ENCODE measurements around the gene WNK2. TPM values are rescaled to one million over a fixed set of nuclear protein-coding genes. Genes with fewer than 3 reads are reported as not detected.
A peak's percentile ranks its signal among the peaks of the same experiment; 100 is the strongest.

WNK2 gene
- polyA plus RNA-seq, 4 donors: 14.6 to 34.7 (median 27.1) TPM

GRCh38 chr9:93231121-93231694, 47.3 kb downstream of the WNK2 start:
- DNase-seq (ENCODE audit: low read depth in 4 of 4, low spot score in 2 of 4): no peak

- DNase-seq (ENCODE audit: low read depth in 4 of 4, low spot score in 2 of 4): no peak
These were observed 47.8 kb downstream of the WNK2 start for GRCh38 chr9:93231716-93232115.

GRCh38 chr9:93232388-93232960, 48.5 kb downstream of the WNK2 start:
- DNase-seq (ENCODE audit: low read depth in 4 of 4, low spot score in 2 of 4): no peak

GRCh38 chr9:93233033-93233432, 49.1 kb downstream of the WNK2 start:
- no peak for DNase-seq (ENCODE audit: low read depth in 4 of 4, low spot score in 2 of 4)

- no peak for DNase-seq (ENCODE audit: low read depth in 4 of 4, low spot score in 2 of 4)
These were observed 50.7 kb downstream of the WNK2 start for GRCh38 chr9:93234600-93234999.

GRCh38 chr9:93235300-93235960, 51.5 kb downstream of the WNK2 start:
- DNase-seq (ENCODE audit: low read depth in 4 of 4, low spot score in 2 of 4): peak; percentile 13 to 60 (median 50)

- no peak for DNase-seq (ENCODE audit: low read depth in 4 of 4, low spot score in 2 of 4)
These were observed 52.7 kb downstream of the WNK2 start for GRCh38 chr9:93236541-93237206.

- no peak for DNase-seq (ENCODE audit: low read depth in 4 of 4, low spot score in 2 of 4)
These were observed 53.6 kb downstream of the WNK2 start for GRCh38 chr9:93237540-93237939.

- DNase-seq (ENCODE audit: low read depth in 4 of 4, low spot score in 2 of 4): no peak
These were observed 55.3 kb downstream of the WNK2 start for GRCh38 chr9:93238953-93239925.

GRCh38 chr9:93240891-93241334, 57.0 kb downstream of the WNK2 start:
- no peak for DNase-seq (ENCODE audit: low read depth in 4 of 4, low spot score in 2 of 4)

GRCh38 chr9:93243112-93243511, 59.2 kb downstream of the WNK2 start:
- no peak for DNase-seq (ENCODE audit: low read depth in 4 of 4, low spot score in 2 of 4)

GRCh38 chr9:93244101-93244500, 60.2 kb downstream of the WNK2 start:
- no peak for DNase-seq (ENCODE audit: low read depth in 4 of 4, low spot score in 2 of 4)

GRCh38 chr9:93244510-93245436, 60.8 kb downstream of the WNK2 start:
- DNase-seq (ENCODE audit: low read depth in 4 of 4, low spot score in 2 of 4): no peak

GRCh38 chr9:93245437-93245970, 61.6 kb downstream of the WNK2 start:
- no peak for DNase-seq (ENCODE audit: low read depth in 4 of 4, low spot score in 2 of 4)

GRCh38 chr9:93246111-93246510, 62.2 kb downstream of the WNK2 start:
- DNase-seq (ENCODE audit: low read depth in 4 of 4, low spot score in 2 of 4): no peak

GRCh38 chr9:93246526-93246925, 62.6 kb downstream of the WNK2 start:
- DNase-seq (ENCODE audit: low read depth in 4 of 4, low spot score in 2 of 4): no peak

GRCh38 chr9:93247099-93247865, 63.3 kb downstream of the WNK2 start:
- no peak for DNase-seq (ENCODE audit: low read depth in 4 of 4, low spot score in 2 of 4)

- no peak for DNase-seq (ENCODE audit: low read depth in 4 of 4, low spot score in 2 of 4)
These were observed 64.0 kb downstream of the WNK2 start for GRCh38 chr9:93247892-93248291.
